Gastroesophageal sphincter (tissue), 4 donors: Measurements from ENCODE around the gene ECI2. TPM values are rescaled to one million over a fixed set of nuclear protein-coding genes. Genes with fewer than 3 reads are reported as not detected.

ENCODE experiments used
- ATAC-seq: fragments of 150-250 bp; one replicate; pipeline ENCODE4 v1.9.1; 2016; ENCODE audit warnings: mild to moderate bottlenecking, moderate library complexity
- H3K27ac ChIP-seq, 4 donors: fragments of 200-600 bp; sonication (generic) in 3 of 4; 1 replicate in 3 of 4; 2 replicates in 1 of 4; pipeline ENCODE4 v1.5.1; 2016 to 2019
- H3K27me3 ChIP-seq: fragments of 200-600 bp; sonication (generic); one replicate; pipeline ENCODE4 v1.5.1; 2019
- H3K36me3 ChIP-seq, 2 donors: fragments of 200-600 bp; sonication (generic); one replicate each; pipeline ENCODE4 v1.5.1; 2019; ENCODE audit warnings: control low read depth in 1 of 2
- H3K4me1 ChIP-seq, 3 donors: fragments of 200-600 bp; sonication (generic); 1 replicate in 2 of 3; 2 replicates in 1 of 3; pipeline ENCODE4 v1.5.1; 2016 to 2019; ENCODE audit warnings: control low read depth in 2 of 3
- H3K4me3 ChIP-seq, 2 donors: fragments of 200-600 bp; sonication (generic); one replicate each; pipeline ENCODE4 v1.5.1; 2019; ENCODE audit warnings: mild to moderate bottlenecking in 1 of 2, moderate library complexity in 1 of 2
- H3K9me3 ChIP-seq, 3 donors: fragments of 200-600 bp; sonication (generic); one replicate each; pipeline ENCODE4 v1.5.1; 2017 to 2019; ENCODE audit warnings: control low read depth in 2 of 3
- EP300 ChIP-seq: sonication (generic); formaldehyde crosslinking; IDR thresholded peaks from one replicate; pipeline ENCODE4 v1.6.1; 2017; ENCODE audit warnings: antibody characterized with exemption, mild to moderate bottlenecking
- POLR2A ChIP-seq, 2 donors: fragments of 450-650 bp; IDR thresholded peaks; one replicate each; pipeline ENCODE4 v1.6.1; 2017; ENCODE audit warnings: antibody characterized with exemption in 2 of 2, mild to moderate bottlenecking in 2 of 2, moderate library complexity in 1 of 2
- POLR2AphosphoS5 ChIP-seq: sonication (generic); formaldehyde crosslinking; IDR thresholded peaks from one replicate; pipeline ENCODE4 v1.6.1; 2017; ENCODE audit warnings: antibody characterized with exemption
- WGBS, 2 donors: methylation state at CpG; one replicate each; pipeline ENCODE4 v1.1.5; 2018; ENCODE audit warnings: low coverage in 1 of 2; 5-methylcytosine and 5-hydroxymethylcytosine counted together
- total RNA-seq, 4 donors: library from RNA; depleted of rRNA; stranded (reverse); fragments of >200 nt; gene quantifications; one replicate each; pipeline ENCODE4 v1.1.0, GENCODE V29; 2016
- TF ChIP-seq, protein P1 (sequence below), 4 experiments: fragments of 200-600 bp in 2 of 4; fragments of 450-650 bp in 2 of 4; sonication (generic) in 1 of 4; IDR thresholded peaks; one replicate each; pipeline ENCODE4 v1.5.1; 2017 to 2019; ENCODE audit warnings: antibody characterized with exemption in 4 of 4, mild to moderate bottlenecking in 2 of 4, moderate library complexity in 2 of 4

The ECI2 gene
- total RNA-seq, 4 donors from 2014 or later = 44.0 to 87.3 (median 46.9) TPM

DNA sequence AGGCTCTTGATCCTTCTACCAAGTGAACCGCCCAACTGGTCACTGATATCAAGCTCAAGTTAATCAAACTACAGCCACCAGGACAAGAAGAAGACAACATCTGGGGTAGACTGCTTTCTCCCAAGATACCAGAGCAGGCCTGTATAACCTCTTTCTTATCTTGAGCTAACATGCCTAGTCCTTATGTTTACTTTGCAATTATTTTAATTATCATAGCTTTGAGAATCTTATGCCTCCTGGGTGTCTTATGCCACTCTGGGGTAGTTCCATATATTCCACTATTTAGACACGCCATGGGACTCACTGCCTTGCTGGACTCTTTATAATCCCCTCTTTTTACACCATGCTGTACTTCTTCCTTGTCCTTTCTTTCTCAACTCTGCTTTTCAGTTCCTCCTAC is 41.5 kb upstream of the ECI2 start:
- Histone ChIP-seq H3K36me3 (no peaks in the 10 kb centered on the region), H3K4me3 (no peak overlapping the region), H3K9me3 (no peaks in the 10 kb centered on the region), H3K4me1 (no peaks in the 10 kb centered on the region), H3K27ac (no peak overlapping the region), H3K27me3 (no peaks in the 10 kb centered on the region)
- no peak for ATAC-seq
- TF ChIP-seq POLR2A (IDR thresholded peaks at IDR 0.05) (no peak), EP300 (no peak), POLR2AphosphoS5 (no peak)
- TF ChIP-seq, protein P1, sequence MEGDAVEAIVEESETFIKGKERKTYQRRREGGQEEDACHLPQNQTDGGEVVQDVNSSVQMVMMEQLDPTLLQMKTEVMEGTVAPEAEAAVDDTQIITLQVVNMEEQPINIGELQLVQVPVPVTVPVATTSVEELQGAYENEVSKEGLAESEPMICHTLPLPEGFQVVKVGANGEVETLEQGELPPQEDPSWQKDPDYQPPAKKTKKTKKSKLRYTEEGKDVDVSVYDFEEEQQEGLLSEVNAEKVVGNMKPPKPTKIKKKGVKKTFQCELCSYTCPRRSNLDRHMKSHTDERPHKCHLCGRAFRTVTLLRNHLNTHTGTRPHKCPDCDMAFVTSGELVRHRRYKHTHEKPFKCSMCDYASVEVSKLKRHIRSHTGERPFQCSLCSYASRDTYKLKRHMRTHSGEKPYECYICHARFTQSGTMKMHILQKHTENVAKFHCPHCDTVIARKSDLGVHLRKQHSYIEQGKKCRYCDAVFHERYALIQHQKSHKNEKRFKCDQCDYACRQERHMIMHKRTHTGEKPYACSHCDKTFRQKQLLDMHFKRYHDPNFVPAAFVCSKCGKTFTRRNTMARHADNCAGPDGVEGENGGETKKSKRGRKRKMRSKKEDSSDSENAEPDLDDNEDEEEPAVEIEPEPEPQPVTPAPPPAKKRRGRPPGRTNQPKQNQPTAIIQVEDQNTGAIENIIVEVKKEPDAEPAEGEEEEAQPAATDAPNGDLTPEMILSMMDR (IDR thresholded peaks at IDR 0.05) = no peak
- WGBS, 2 donors = 87 to 94% methylated on average over 2 of the region's 2 CpGs

DNA sequence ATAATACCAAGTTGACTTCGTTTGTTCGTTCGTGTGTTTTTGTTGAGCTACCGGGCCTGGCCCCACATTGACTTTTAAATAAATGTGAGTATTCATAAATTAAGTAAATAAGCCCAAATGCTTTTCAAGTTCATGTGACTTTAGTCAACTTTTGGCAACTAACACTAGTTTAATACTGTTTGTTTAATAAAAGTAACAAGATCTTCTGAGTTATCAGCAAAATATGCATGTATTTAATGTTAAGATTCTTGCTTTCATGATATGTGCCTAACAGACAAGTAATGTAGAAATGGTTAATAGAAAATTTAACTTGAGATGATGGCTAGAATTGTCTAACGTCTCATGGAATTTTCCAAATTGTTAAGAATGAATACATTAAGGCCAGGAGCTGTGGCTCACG is 38.7 kb upstream of the ECI2 start:
- no peaks in the 10 kb centered on the region for H3K27me3 ChIP-seq
- TF ChIP-seq POLR2AphosphoS5 = no peak
- TF ChIP-seq POLR2A (IDR thresholded peaks at IDR 0.05) = no peak
- TF ChIP-seq EP300 = no peak
- TF ChIP-seq, protein P1 (IDR thresholded peaks at IDR 0.05) = no peak
- H3K4me3 ChIP-seq = no peak overlapping the region
- no peak overlapping the region for H3K27ac ChIP-seq
- 83 to 91% methylated on average over 6 of the region's 6 CpGs for WGBS, 2 donors
- H3K4me1 ChIP-seq = no peaks in the 10 kb centered on the region
- no peaks in the 10 kb centered on the region for H3K9me3 ChIP-seq
- no peaks in the 10 kb centered on the region for H3K36me3 ChIP-seq
- ATAC-seq = no peak

DNA sequence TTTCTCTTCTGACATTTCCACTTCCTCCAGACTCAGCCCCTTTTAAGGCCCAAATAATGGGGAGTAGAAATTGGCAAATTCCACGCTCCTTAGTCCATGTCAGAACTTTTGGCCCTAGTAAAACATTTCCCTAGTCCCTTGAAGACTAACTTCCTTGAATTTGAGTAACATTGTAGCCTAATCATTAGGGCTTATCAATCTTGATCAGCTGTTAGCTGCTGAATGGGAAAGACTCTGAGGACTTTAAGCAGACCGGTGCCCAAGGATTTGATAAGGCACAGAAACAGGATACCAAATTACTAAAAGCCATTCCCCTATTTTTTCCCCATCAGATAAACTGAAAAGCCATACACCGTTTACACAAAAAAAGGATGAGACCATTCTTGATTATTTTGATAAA is 37.0 kb upstream of the ECI2 start:
- Histone ChIP-seq H3K4me1 (no peaks in the 10 kb centered on the region), H3K36me3 (no peaks in the 10 kb centered on the region), H3K4me3 (no peak overlapping the region), H3K9me3 (no peaks in the 10 kb centered on the region), H3K27ac (no peak overlapping the region), H3K27me3 (no peaks in the 10 kb centered on the region)
- no peak for TF ChIP-seq POLR2AphosphoS5
- no peak for TF ChIP-seq POLR2A (IDR thresholded peaks at IDR 0.05)
- TF ChIP-seq, protein P1 (IDR thresholded peaks at IDR 0.05) = no peak
- TF ChIP-seq EP300 = no peak
- 79 to 80% methylated on average over 3 of the region's 3 CpGs for WGBS, 2 donors
- no peak for ATAC-seq

DNA sequence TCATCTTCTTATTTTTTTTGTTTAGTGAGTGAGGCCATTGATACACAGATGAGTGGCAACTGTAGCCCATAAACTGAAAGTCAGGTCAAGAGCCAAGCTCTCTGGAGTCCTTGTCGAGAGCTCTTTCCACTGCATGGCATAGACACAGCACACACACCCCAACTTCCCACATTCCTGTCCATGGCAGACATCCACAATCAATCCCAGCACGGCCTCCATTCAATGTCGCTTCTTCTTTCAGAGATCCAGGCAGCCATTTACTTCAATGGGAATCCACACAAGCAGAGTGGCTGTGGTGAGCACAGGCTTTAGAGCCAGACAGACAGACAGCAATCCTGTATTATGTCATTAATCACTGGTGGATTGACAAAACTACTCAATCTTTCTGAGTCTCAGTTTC is 34.9 kb upstream of the ECI2 start:
- no peak overlapping the region for H3K27ac ChIP-seq
- 89 to 91% methylated on average over 3 of the region's 3 CpGs for WGBS, 2 donors
- H3K4me1 ChIP-seq = no peaks in the 10 kb centered on the region
- H3K4me3 ChIP-seq = no peak overlapping the region
- no peaks in the 10 kb centered on the region for H3K36me3 ChIP-seq
- no peaks in the 10 kb centered on the region for H3K9me3 ChIP-seq
- no peaks in the 10 kb centered on the region for H3K27me3 ChIP-seq
- ATAC-seq = no peak
- TF ChIP-seq, protein P1 (IDR thresholded peaks at IDR 0.05) = no peak
- TF ChIP-seq POLR2A (IDR thresholded peaks at IDR 0.05) (no peak), EP300 (no peak), POLR2AphosphoS5 (no peak)

DNA sequence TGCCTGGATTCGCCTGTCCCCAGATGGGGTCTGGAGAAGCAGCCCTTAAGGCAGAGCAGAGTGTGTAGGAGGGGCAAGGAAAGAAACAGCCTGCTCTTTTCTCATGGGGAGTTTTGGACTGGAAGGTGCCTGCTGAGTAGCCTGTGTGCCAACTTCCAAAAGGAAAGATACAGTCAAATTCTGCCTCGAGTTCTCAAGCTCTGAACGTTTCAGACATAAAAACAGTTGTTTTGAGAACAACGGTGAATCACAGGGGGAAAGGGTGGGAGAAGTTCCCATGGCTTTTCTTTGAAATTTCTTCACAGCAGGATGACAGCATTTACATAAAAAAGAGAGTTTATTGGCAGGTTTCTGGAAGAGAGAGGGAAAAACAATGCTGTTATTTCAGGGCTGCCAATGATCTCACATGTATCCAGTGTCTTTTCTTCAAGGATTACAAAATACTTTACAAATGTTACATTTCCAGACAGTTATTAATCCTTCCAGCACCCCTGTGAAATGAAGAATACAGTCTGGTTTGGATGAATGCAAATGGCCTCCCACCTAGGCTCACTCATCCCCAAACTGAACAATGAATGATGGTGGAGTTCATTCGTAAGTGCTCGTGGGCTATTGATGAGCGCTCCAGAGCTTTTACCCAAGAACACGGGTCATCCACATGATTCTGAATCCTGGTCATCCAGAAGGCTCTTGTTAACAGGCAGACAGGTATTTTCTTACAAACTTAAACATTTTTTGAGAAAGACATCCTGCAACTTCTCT is 33.8 kb upstream of the ECI2 start:
- no peaks in the 10 kb centered on the region for H3K36me3 ChIP-seq
- H3K27ac ChIP-seq = no peak overlapping the region
- no peaks in the 10 kb centered on the region for H3K4me1 ChIP-seq
- H3K9me3 ChIP-seq = no peaks in the 10 kb centered on the region
- H3K4me3 ChIP-seq = no peak overlapping the region
- ATAC-seq = no peak
- WGBS, 2 donors = 25 to 63% methylated on average over 4 to 7 of the region's 8 CpGs
- TF ChIP-seq POLR2A (IDR thresholded peaks at IDR 0.05) = no peak
- TF ChIP-seq, protein P1 (IDR thresholded peaks at IDR 0.05) = no peak
- H3K27me3 ChIP-seq = no peaks in the 10 kb centered on the region
